Muscle layer of colon (tissue), 2 donors: ENCODE data around the gene LRRC14B.
"Not testable (repeated sequence)": the region's sequence is repeated elsewhere in the genome, so short reads cannot be mapped to it uniquely, and the experiment has no call there.

Source experiments
- H3K27ac ChIP-seq: one replicate; pipeline ENCODE4 v1.7.0; 2013; ENCODE audit warnings: low read depth, mild to moderate bottlenecking, low read length, moderate library complexity
- H3K27me3 ChIP-seq, 2 donors: one replicate each; pipeline ENCODE4 v1.7.0; 2013; ENCODE audit warnings: low read length in 2 of 2, mild to moderate bottlenecking in 2 of 2; ENCODE audit not compliant: insufficient read depth in 2 of 2, control insufficient read depth in 1 of 2
- H3K36me3 ChIP-seq: one replicate; pipeline ENCODE4 v1.7.0; 2013; ENCODE audit warnings: mild to moderate bottlenecking, low read length; ENCODE audit not compliant: insufficient read depth
- H3K4me1 ChIP-seq: one replicate; pipeline ENCODE4 v1.7.0; 2013; ENCODE audit warnings: mild to moderate bottlenecking, low read length; ENCODE audit not compliant: insufficient read depth
- H3K4me3 ChIP-seq, 2 donors: one replicate each; pipeline ENCODE4 v1.7.0; 2013; ENCODE audit warnings: low read length in 2 of 2, low read depth in 1 of 2, mild to moderate bottlenecking in 1 of 2, moderate library complexity in 1 of 2
- H3K9ac ChIP-seq: one replicate; pipeline ENCODE4 v1.7.0; 2013; ENCODE audit warnings: low read length
- H3K9me3 ChIP-seq: one replicate; pipeline ENCODE4 v1.7.0; 2013; ENCODE audit warnings: mild to moderate bottlenecking, low read length
- donor health status: abdominal sarcoma.
- donor health status: Adenocarcinoma of cecum.

LRRC14B gene

GRCh38 chr5:219460-219863, 28.2 kb downstream of the LRRC14B start:
- Histone ChIP-seq H3K9me3 (no peaks in the 10 kb centered on the region), H3K4me3 (peak overlapping the region in 1 of 2 donors; percentile 62), H3K36me3 (peaks cover 5% of the 10 kb centered on the region), H3K4me1 (peaks cover 6% of the 10 kb centered on the region), H3K27me3 (no peaks in the 10 kb centered on the region), H3K9ac (peak overlapping the region; percentile 74), H3K27ac (no peak overlapping the region)

GRCh38 chr5:219991-220390, 28.7 kb downstream of the LRRC14B start:
- H3K4me1 ChIP-seq = peaks cover 6% of the 10 kb centered on the region
- H3K27me3 ChIP-seq = no peaks in the 10 kb centered on the region
- peaks cover 11% of the 10 kb centered on the region for H3K36me3 ChIP-seq
- H3K9ac ChIP-seq = peak overlapping the region; percentile 74
- H3K4me3 ChIP-seq = peak overlapping the region in 1 of 2 donors; percentile 62
- H3K9me3 ChIP-seq = no peaks in the 10 kb centered on the region
- no peak overlapping the region for H3K27ac ChIP-seq

DNA sequence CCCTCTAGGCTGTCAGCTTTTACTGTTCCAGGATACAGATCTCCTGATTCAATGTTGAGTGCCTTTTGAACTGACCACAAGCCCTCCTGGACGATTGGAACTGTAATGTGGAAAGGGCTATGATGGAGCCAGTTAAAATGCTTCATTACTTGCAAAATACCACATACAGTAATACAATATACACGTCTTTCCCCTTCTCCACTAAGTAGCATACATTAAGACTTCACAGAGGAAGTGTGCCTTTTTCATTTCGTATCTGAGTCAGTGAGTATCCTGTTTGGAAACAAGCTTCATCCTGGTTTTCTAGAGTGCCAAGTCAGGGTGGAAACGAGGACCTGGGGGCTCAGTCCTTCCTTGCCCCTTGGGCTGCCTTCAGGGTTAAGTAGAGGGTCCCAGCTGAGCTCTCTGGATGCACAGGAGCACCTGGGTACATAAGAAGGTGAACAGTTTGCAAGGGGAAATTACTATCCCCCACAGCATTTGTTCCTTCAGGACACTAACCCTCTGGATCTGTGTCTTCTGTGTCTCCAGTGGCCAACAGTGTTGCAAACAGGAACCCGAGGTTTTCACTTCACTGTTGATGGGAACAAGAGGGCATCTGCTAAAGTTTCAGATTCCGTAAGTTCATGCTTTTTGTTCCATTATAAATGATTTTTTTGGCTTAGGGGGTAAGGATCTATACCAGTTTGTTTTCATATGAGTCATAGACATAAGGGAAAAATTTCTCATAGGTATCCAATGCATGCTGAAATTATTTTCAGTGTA, 31.8 kb downstream of the LRRC14B start:
- not testable (repeated sequence) for H3K4me1 ChIP-seq, H3K9me3 ChIP-seq, H3K4me3 ChIP-seq, H3K27ac ChIP-seq, H3K27me3 ChIP-seq, H3K9ac ChIP-seq
- H3K36me3 ChIP-seq = peaks cover 36% of the 10 kb centered on the region

- H3K27me3 ChIP-seq = no peaks in the 10 kb centered on the region
- H3K4me1 ChIP-seq = peaks cover 6% of the 10 kb centered on the region
- no peaks in the 10 kb centered on the region for H3K9me3 ChIP-seq
- H3K9ac ChIP-seq = no peak overlapping the region
- no peak overlapping the region for H3K27ac ChIP-seq
- H3K4me3 ChIP-seq = no peak overlapping the region
- H3K36me3 ChIP-seq = peaks cover 40% of the 10 kb centered on the region
Observed at GRCh38 chr5:223791-224190, 32.5 kb downstream of the LRRC14B start.

DNA sequence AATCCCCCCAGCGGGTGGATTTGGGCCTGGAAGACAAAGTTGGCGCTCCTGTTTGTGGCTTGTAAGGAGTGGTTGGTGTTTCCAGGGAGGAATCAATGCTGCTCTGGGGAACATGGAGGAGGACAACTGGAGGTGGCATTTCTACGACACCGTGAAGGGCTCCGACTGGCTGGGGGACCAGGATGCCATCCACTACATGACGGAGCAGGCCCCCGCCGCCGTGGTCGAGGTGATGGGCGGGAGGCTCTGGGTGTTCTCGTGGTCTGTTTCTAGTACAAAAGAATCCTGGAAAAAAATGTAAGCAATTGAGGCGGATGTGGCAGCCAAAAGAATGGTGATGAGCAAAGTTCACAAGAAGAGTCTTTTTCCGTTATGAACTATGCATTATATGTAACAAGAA, 34.0 kb downstream of the LRRC14B start:
- Histone ChIP-seq H3K4me1 (peaks cover 6% of the 10 kb centered on the region), H3K27me3 (no peaks in the 10 kb centered on the region), H3K27ac (no peak overlapping the region), H3K36me3 (peaks cover 52% of the 10 kb centered on the region), H3K4me3 (no peak overlapping the region), H3K9me3 (no peaks in the 10 kb centered on the region), H3K9ac (no peak overlapping the region)

- peaks cover 67% of the 10 kb centered on the region for H3K36me3 ChIP-seq
- not testable (repeated sequence) for H3K27me3 ChIP-seq, H3K4me1 ChIP-seq
Observed at GRCh38 chr5:227375-227774, 36.1 kb downstream of the LRRC14B start.

DNA sequence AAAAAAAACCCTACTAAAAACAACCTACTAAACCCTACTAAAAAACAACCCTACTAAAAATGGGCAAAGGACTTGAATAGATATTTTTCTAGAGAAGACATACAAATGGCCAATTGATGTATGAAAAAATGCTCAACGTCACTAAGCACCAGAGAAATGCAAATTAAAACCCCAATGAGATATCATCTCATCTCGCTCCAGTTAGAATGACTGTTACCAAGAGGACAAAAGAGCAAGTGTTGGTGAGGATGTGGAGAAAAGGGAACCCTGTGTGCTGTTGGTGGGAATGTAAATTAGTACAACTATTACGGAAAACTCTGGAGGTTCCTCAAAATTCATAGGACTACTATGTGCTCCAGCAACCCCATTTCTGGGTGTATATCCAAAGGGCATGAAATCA, 37.6 kb downstream of the LRRC14B start:
- H3K4me3 ChIP-seq = no peak overlapping the region
- H3K9ac ChIP-seq = no peak overlapping the region
- no peaks in the 10 kb centered on the region for H3K27me3 ChIP-seq
- H3K36me3 ChIP-seq = peaks cover 74% of the 10 kb centered on the region
- no peaks in the 10 kb centered on the region for H3K9me3 ChIP-seq
- no peak overlapping the region for H3K27ac ChIP-seq
- H3K4me1 ChIP-seq = no peaks in the 10 kb centered on the region

More at GRCh38 chr5:227375-227774, 36.1 kb downstream of the LRRC14B start:
- not testable (repeated sequence) for H3K9ac ChIP-seq, H3K9me3 ChIP-seq, H3K4me3 ChIP-seq, H3K27ac ChIP-seq

DNA sequence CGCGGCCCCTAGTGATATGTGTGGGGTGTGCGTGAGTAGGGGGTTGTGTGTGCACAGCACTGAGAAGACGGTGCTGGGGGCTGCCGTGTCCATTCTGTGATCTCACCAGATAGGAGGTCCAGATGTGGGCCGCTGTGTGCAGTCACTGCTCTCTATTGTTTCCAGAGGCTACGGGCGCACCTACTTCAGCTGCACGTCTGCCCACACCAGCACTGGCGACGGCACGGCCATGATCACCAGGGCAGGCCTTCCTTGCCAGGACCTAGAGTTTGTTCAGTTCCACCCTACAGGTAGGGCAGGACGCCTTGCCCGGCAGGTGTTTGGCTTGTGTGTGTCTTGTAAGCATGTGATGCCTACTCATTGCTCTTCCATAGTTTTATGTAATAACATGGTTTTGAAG, 39.4 kb downstream of the LRRC14B start:
- no peaks in the 10 kb centered on the region for H3K27me3 ChIP-seq
- H3K36me3 ChIP-seq = peaks cover 71% of the 10 kb centered on the region

GRCh38 chr5:231661-232060, 40.4 kb downstream of the LRRC14B start:
- H3K27me3 ChIP-seq = no peaks in the 10 kb centered on the region
- H3K36me3 ChIP-seq = peaks cover 62% of the 10 kb centered on the region

More for the DNA sequence above, 39.4 kb downstream of the LRRC14B start:
- no peaks in the 10 kb centered on the region for H3K9me3 ChIP-seq
- no peaks in the 10 kb centered on the region for H3K4me1 ChIP-seq
- H3K4me3 ChIP-seq = no peak overlapping the region
- no peak overlapping the region for H3K27ac ChIP-seq
- H3K9ac ChIP-seq = no peak overlapping the region

GRCh38 chr5:233426-233825, 42.1 kb downstream of the LRRC14B start:
- not testable (repeated sequence) for H3K9ac ChIP-seq, H3K4me3 ChIP-seq, H3K27ac ChIP-seq, H3K27me3 ChIP-seq, H3K9me3 ChIP-seq, H3K4me1 ChIP-seq
- H3K36me3 ChIP-seq = peaks cover 52% of the 10 kb centered on the region

More at GRCh38 chr5:231661-232060, 40.4 kb downstream of the LRRC14B start:
- Histone ChIP-seq H3K4me3 (no peak overlapping the region), H3K9ac (no peak overlapping the region), H3K27ac (no peak overlapping the region), H3K4me1 (no peaks in the 10 kb centered on the region), H3K9me3 (no peaks in the 10 kb centered on the region)

- no peak overlapping the region for H3K4me3 ChIP-seq
- H3K9ac ChIP-seq = no peak overlapping the region
- no peaks in the 10 kb centered on the region for H3K27me3 ChIP-seq
- no peak overlapping the region for H3K27ac ChIP-seq
- peaks cover 42% of the 10 kb centered on the region for H3K36me3 ChIP-seq
- no peaks in the 10 kb centered on the region for H3K9me3 ChIP-seq
- no peaks in the 10 kb centered on the region for H3K4me1 ChIP-seq
Observed at GRCh38 chr5:234450-234849, 43.2 kb downstream of the LRRC14B start.

DNA sequence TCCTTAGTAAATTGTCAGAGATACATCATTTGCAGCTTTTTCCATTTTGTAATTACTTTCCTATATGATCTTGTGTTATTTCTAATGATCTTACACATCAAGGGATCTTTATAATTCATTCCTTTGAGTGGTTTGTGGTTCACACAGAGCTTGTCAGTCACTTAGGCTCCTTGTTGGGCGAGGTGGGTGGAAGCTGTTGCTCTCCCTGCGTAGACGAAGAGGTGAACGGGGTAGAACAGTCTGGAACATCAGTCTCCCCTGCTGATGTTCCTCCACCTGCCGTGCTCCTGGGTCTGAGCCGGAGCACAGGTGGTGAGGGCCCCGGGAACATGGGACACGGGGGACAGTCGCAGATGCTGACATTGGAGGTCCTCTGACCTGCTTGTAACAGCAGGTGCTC, 44.2 kb downstream of the LRRC14B start:
- H3K9me3 ChIP-seq, H3K27ac ChIP-seq, H3K4me1 ChIP-seq, H3K9ac ChIP-seq, H3K4me3 ChIP-seq, H3K27me3 ChIP-seq: not testable (repeated sequence)
- H3K36me3 ChIP-seq = peaks cover 41% of the 10 kb centered on the region
